Measurements from ENCODE around the gene KIF5B.

- TF ChIP-seq CTCF (IDR thresholded peaks at IDR 0.05) (no peak), EP300 (IDR thresholded peaks at IDR 0.05) (no peak), POLR2A (IDR thresholded peaks at IDR 0.05) (no peak)
These were observed 93.2 kb downstream of the KIF5B start for GRCh38 chr10:31962826-31963588.
